Measurements from ENCODE around the gene CCDC78.

DNA sequence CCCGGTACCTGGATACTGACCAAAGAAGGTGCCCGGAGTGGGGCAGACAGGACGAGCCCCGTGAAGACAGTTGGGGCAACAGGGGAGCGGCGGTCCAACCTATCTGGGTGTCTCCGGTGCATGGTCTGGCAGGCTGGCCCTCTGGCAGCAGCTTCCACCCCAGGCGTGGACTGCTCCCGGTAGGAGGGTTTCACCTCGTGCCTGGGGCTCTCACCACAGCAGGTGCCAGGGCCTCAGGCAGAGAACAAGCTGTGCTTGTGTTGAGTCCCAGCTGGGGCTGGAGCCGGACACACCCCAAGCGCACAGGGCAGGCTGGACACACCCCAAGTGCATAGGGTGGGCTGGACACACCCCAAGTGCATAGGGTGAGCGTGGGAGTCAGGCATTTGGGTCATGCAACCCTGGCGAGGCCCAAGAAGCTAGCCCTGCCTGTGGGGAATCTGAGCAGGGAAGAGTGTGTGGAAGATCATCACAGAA, 19.1 kb downstream of the CCDC78 start:
- TF ChIP-seq, protein P1, sequence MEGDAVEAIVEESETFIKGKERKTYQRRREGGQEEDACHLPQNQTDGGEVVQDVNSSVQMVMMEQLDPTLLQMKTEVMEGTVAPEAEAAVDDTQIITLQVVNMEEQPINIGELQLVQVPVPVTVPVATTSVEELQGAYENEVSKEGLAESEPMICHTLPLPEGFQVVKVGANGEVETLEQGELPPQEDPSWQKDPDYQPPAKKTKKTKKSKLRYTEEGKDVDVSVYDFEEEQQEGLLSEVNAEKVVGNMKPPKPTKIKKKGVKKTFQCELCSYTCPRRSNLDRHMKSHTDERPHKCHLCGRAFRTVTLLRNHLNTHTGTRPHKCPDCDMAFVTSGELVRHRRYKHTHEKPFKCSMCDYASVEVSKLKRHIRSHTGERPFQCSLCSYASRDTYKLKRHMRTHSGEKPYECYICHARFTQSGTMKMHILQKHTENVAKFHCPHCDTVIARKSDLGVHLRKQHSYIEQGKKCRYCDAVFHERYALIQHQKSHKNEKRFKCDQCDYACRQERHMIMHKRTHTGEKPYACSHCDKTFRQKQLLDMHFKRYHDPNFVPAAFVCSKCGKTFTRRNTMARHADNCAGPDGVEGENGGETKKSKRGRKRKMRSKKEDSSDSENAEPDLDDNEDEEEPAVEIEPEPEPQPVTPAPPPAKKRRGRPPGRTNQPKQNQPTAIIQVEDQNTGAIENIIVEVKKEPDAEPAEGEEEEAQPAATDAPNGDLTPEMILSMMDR (IDR thresholded peaks at IDR 0.05; ENCODE audit: insufficient read depth, low read length): no peak
- no peak for TF ChIP-seq POLR2AphosphoS5 (IDR thresholded peaks at IDR 0.05; ENCODE audit: low read depth)

Data from HL-60 (cell line).